ENCODE data around the gene F13A1. TPM values are rescaled to one million over a fixed set of nuclear protein-coding genes. Genes with fewer than 3 reads are reported as not detected.

The F13A1 gene
- total and polyA plus RNA-seq, 2 of the 8 experiments (the other 6 are each of a cell fraction or from before 2014, with no cell fraction given) = 0.57 to 1.5 TPM

- no peak for TF ChIP-seq CHD7 (IDR thresholded peaks at IDR 0.05; ENCODE audit: insufficient replicate concordance, low read length)
- TF ChIP-seq CHD2 (IDR thresholded peaks at IDR 0.05; ENCODE audit: low read length) = no peak
Measured at GRCh38 chr6:6219716-6220115, 100.7 kb downstream of the F13A1 start (continued).

All from H1 (cell line).